Neural progenitor cell (in vitro differentiated cells): ENCODE data around the gene SPATA22. TPM values are rescaled to one million over a fixed set of nuclear protein-coding genes. Genes with fewer than 3 reads are reported as not detected.
"Not testable (repeated sequence)": the region's sequence is repeated elsewhere in the genome, so short reads cannot be mapped to it uniquely, and the experiment has no call there.

Source experiments
- DNase-seq: peaks from one replicate; pipeline ENCODE4 v3.0.0-alpha.2; 2016; ENCODE audit warnings: low spot score
- H2AFZ ChIP-seq: fragments of 200-600 bp; sonication (generic); replicated peaks from 2 replicates; pipeline ENCODE4 v1.6.1; 2016; ENCODE audit warnings: antibody characterized with exemption
- H3F3A ChIP-seq: fragments of 200-600 bp; sonication (generic); 2 replicates; pipeline ENCODE4 v1.6.1; 2016; ENCODE audit warnings: antibody characterized with exemption, low read depth
- H3K27ac ChIP-seq: fragments of 200-600 bp; sonication (generic); 2 replicates; pipeline ENCODE4 v1.5.1; 2016; ENCODE audit warnings: mild to moderate bottlenecking
- H3K27me3 ChIP-seq: fragments of 200-600 bp; sonication (generic); 2 replicates; pipeline ENCODE4 v1.6.1; 2016; ENCODE audit warnings: mild to moderate bottlenecking, moderate library complexity
- H3K36me3 ChIP-seq: fragments of 200-600 bp; sonication (generic); 2 replicates; pipeline ENCODE4 v1.5.1; 2016
- H3K4me1 ChIP-seq: fragments of 200-600 bp; sonication (generic); 2 replicates; pipeline ENCODE4 v1.6.1; 2016; ENCODE audit warnings: mixed run types
- H3K4me2 ChIP-seq: fragments of 200-600 bp; sonication (generic); 2 replicates; pipeline ENCODE4 v1.6.1; 2016
- H3K4me3 ChIP-seq: fragments of 200-600 bp; sonication (generic); 2 replicates; pipeline ENCODE4 v1.5.1; 2016
- H3K79me2 ChIP-seq: fragments of 200-600 bp; sonication (generic); 2 replicates; pipeline ENCODE4 v1.6.1; 2016; ENCODE audit warnings: low read depth
- H3K9ac ChIP-seq: fragments of 200-600 bp; sonication (generic); 2 replicates; pipeline ENCODE4 v1.6.1; 2016
- H3K9me3 ChIP-seq: fragments of 200-600 bp; sonication (generic); 2 replicates; pipeline ENCODE4 v1.5.1; 2016; ENCODE audit warnings: low read depth
- H4K20me1 ChIP-seq: fragments of 200-600 bp; sonication (generic); 2 replicates; pipeline ENCODE4 v1.6.1; 2016; ENCODE audit warnings: low read depth
- H3K27ac Mint-ChIP-seq: 3 replicates; pipeline ENCODE4 v1.8.0; 2021; ENCODE audit warnings: mixed read lengths
- H3K27me3 Mint-ChIP-seq: 2 replicates; pipeline ENCODE4 v1.8.0; 2022; ENCODE audit warnings: low read depth, mild to moderate bottlenecking, inconsistent platforms, moderate library complexity, mixed read lengths; ENCODE audit not compliant: insufficient read depth
- H3K36me3 Mint-ChIP-seq: 3 replicates; pipeline ENCODE4 v1.8.0; 2021; ENCODE audit warnings: mixed read lengths
- H3K4me1 Mint-ChIP-seq: 3 replicates; pipeline ENCODE4 v1.8.0; 2021; ENCODE audit warnings: mixed read lengths
- H3K4me3 Mint-ChIP-seq: 3 replicates; pipeline ENCODE4 v1.8.0; 2021; ENCODE audit warnings: mild to moderate bottlenecking, moderate library complexity, mixed read lengths
- H3K9me3 Mint-ChIP-seq: 3 replicates; pipeline ENCODE4 v1.8.0; 2020; ENCODE audit warnings: mixed read lengths
- EZH2 ChIP-seq: fragments of 200-600 bp; sonication (generic); IDR thresholded peaks from 2 replicates; pipeline ENCODE4 v1.6.1; 2017; ENCODE audit warnings: antibody characterized with exemption, mild to moderate bottlenecking, moderate library complexity
- EZH2phosphoT487 ChIP-seq: fragments of 200-600 bp; sonication (generic); IDR thresholded peaks from 2 replicates; pipeline ENCODE4 v1.6.1; 2017; ENCODE audit warnings: antibody characterized with exemption
- total RNA-seq: library from RNA; depleted of rRNA; stranded (reverse); fragments of >200 nt; gene quantifications from 2 replicates; pipeline ENCODE4 v1.2.3, GENCODE V29; 2015; ENCODE audit warnings: low replicate concordance
- TF ChIP-seq, protein P1 (sequence below): fragments of 200-600 bp; sonication (generic); IDR thresholded peaks from 2 replicates; pipeline ENCODE4 v1.5.1; 2017; ENCODE audit warnings: antibody characterized with exemption, mild to moderate bottlenecking

SPATA22 gene
- total RNA-seq, 1 donor from 2014 or later = not detected

DNA sequence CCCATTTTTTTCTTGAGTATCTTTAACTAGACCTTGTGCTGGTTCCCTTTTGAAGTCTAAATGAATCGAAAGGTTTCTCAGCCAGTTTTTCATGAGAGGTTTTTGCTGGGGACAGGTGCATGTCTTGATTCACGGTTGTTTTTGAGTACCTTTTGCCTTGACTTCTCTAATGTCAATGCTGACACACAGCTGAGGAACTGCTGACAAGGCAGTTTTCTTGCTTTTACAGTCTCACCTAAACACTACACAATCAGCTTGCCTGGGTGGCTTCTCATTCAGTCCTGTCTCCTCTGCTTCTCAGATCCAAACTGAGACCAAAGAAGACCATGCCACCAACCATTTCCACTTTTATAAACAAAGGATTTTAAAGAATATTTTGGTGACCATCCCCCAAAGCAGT lies 53.4 kb downstream of the SPATA22 start:
- peaks cover 11% of the 10 kb centered on the region for H3K9me3 ChIP-seq
- H4K20me1 ChIP-seq = no peaks in the 10 kb centered on the region
- no peak overlapping the region for H2AFZ ChIP-seq
- Mint-ChIP-seq H3K27ac (no peak overlapping the region), H3K4me3 (no peak overlapping the region), H3K36me3 (no peaks in the 10 kb centered on the region), H3K9me3 (no peaks in the 10 kb centered on the region), H3K27me3 (peaks cover 9% of the 10 kb centered on the region), H3K4me1 (no peaks in the 10 kb centered on the region)
- H3K27me3 ChIP-seq = no peaks in the 10 kb centered on the region
- no peaks in the 10 kb centered on the region for H3K36me3 ChIP-seq
- no peaks in the 10 kb centered on the region for H3K4me1 ChIP-seq
- H3K4me2 ChIP-seq = no peak overlapping the region
- TF ChIP-seq, protein P1, sequence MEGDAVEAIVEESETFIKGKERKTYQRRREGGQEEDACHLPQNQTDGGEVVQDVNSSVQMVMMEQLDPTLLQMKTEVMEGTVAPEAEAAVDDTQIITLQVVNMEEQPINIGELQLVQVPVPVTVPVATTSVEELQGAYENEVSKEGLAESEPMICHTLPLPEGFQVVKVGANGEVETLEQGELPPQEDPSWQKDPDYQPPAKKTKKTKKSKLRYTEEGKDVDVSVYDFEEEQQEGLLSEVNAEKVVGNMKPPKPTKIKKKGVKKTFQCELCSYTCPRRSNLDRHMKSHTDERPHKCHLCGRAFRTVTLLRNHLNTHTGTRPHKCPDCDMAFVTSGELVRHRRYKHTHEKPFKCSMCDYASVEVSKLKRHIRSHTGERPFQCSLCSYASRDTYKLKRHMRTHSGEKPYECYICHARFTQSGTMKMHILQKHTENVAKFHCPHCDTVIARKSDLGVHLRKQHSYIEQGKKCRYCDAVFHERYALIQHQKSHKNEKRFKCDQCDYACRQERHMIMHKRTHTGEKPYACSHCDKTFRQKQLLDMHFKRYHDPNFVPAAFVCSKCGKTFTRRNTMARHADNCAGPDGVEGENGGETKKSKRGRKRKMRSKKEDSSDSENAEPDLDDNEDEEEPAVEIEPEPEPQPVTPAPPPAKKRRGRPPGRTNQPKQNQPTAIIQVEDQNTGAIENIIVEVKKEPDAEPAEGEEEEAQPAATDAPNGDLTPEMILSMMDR = no peak
- TF ChIP-seq EZH2 (no peak), EZH2phosphoT487 (no peak)
- no peak for DNase-seq
- no peaks in the 10 kb centered on the region for H3F3A ChIP-seq
- no peak overlapping the region for H3K27ac ChIP-seq
- H3K4me3 ChIP-seq = no peak overlapping the region
- no peak overlapping the region for H3K9ac ChIP-seq
- H3K79me2 ChIP-seq = no peaks in the 10 kb centered on the region

GRCh38 chr17:3415610-3416009 lies 56.0 kb downstream of the SPATA22 start:
- H3K27ac Mint-ChIP-seq = no peak overlapping the region
- no peaks in the 10 kb centered on the region for H3K4me1 Mint-ChIP-seq
- H3K27ac ChIP-seq = no peak overlapping the region
- DNase-seq = no peak
- no peaks in the 10 kb centered on the region for H3K27me3 ChIP-seq
- H3K4me3 Mint-ChIP-seq = no peak overlapping the region
- H3K9ac ChIP-seq = no peak overlapping the region
- TF ChIP-seq, protein P1 = no peak
- H3K9me3 Mint-ChIP-seq = peaks cover 2% of the 10 kb centered on the region
- no peaks in the 10 kb centered on the region for H3F3A ChIP-seq
- H2AFZ ChIP-seq = no peak overlapping the region
- H3K27me3 Mint-ChIP-seq = peaks cover 10% of the 10 kb centered on the region
- H3K36me3 ChIP-seq = no peaks in the 10 kb centered on the region
- no peak overlapping the region for H3K4me2 ChIP-seq
- no peaks in the 10 kb centered on the region for H3K4me1 ChIP-seq
- H3K4me3 ChIP-seq = no peak overlapping the region
- no peaks in the 10 kb centered on the region for H3K79me2 ChIP-seq
- peaks cover 11% of the 10 kb centered on the region for H3K9me3 ChIP-seq
- H3K36me3 Mint-ChIP-seq = no peaks in the 10 kb centered on the region
- H4K20me1 ChIP-seq = no peaks in the 10 kb centered on the region

GRCh38 chr17:3412216-3412615 lies 59.4 kb downstream of the SPATA22 start:
- H4K20me1 ChIP-seq, H3K4me1 Mint-ChIP-seq, H3K4me3 ChIP-seq, H2AFZ ChIP-seq, H3K27ac ChIP-seq, H3K79me2 ChIP-seq, H3K27ac Mint-ChIP-seq, DNase-seq, H3K27me3 Mint-ChIP-seq, H3K36me3 ChIP-seq, H3K27me3 ChIP-seq, H3K4me2 ChIP-seq, H3K9ac ChIP-seq, H3K4me1 ChIP-seq, H3F3A ChIP-seq, H3K36me3 Mint-ChIP-seq, H3K4me3 Mint-ChIP-seq: not testable (repeated sequence)
- H3K9me3 ChIP-seq = peaks cover 10% of the 10 kb centered on the region
- peaks cover 10% of the 10 kb centered on the region for H3K9me3 Mint-ChIP-seq

DNA sequence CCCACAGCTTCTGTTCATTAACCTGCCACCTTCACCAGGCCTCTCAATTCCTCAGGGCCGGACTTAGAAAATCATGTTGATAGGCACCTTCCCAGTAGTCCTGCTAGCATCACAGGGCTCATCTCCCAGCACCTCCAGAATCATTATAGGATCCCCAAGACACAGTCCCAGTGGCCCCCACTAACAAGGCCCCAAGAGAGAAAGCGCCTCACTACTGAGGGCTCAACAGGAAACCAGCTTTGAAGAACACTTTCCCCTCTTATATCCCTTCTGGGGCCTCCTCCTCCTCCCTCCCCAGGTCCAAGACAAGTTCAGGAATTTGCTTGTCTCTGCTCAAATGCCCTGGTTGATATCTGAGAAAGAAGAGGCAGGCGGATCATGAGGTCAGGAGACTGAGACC lies 60.5 kb downstream of the SPATA22 start, which contains the start of gene OR3A3:
Gene OR3A3, plus strand, starts transcription at position 301 of the 400 bp plus-strand sequence.
- no peaks in the 10 kb centered on the region for H3F3A ChIP-seq
- H3K36me3 ChIP-seq = no peaks in the 10 kb centered on the region
- no peak within 1 kb of the TSS for H3K4me3 Mint-ChIP-seq
- H3K9ac ChIP-seq = no peak within 1 kb of the TSS
- no peak within 1 kb of the TSS for H3K27ac Mint-ChIP-seq
- no peak for DNase-seq
- H3K27ac ChIP-seq = no peak within 1 kb of the TSS
- H3K79me2 ChIP-seq = no peaks in the 10 kb centered on the region
- no peaks in the 10 kb centered on the region for H3K27me3 ChIP-seq
- no peak within 1 kb of the TSS for H2AFZ ChIP-seq
- H3K4me3 ChIP-seq = no peak within 1 kb of the TSS
- TF ChIP-seq, protein P1 = no peak
- TF ChIP-seq EZH2 = no peak
- TF ChIP-seq EZH2phosphoT487 = no peak
- no peaks in the 10 kb centered on the region for H4K20me1 ChIP-seq
- no peaks in the 10 kb centered on the region for H3K4me1 Mint-ChIP-seq
- H3K9me3 ChIP-seq = peaks cover 3% of the 10 kb centered on the region
- no peak within 1 kb of the TSS for H3K4me2 ChIP-seq
- H3K27me3 Mint-ChIP-seq = peaks cover 7% of the 10 kb centered on the region
- H3K4me1 ChIP-seq = no peaks in the 10 kb centered on the region
- H3K9me3 Mint-ChIP-seq = peaks cover 17% of the 10 kb centered on the region
- no peaks in the 10 kb centered on the region for H3K36me3 Mint-ChIP-seq

GRCh38 chr17:3403856-3404255 lies 67.8 kb downstream of the SPATA22 start:
- H3K9me3 ChIP-seq, H3K36me3 ChIP-seq, H3K27me3 ChIP-seq, H3K4me2 ChIP-seq, H3K27me3 Mint-ChIP-seq, H3K79me2 ChIP-seq, H2AFZ ChIP-seq, H3K36me3 Mint-ChIP-seq, H3K4me3 ChIP-seq, H3K27ac ChIP-seq, H3K4me1 ChIP-seq, H4K20me1 ChIP-seq, H3F3A ChIP-seq, H3K4me1 Mint-ChIP-seq, H3K27ac Mint-ChIP-seq, DNase-seq, H3K4me3 Mint-ChIP-seq, H3K9ac ChIP-seq: not testable (repeated sequence)
- H3K9me3 Mint-ChIP-seq = peaks cover 17% of the 10 kb centered on the region
